GM10266 (cell line): Measurements from ENCODE around the gene ARNT2.
"Not testable (repeated sequence)": the region's sequence is repeated elsewhere in the genome, so short reads cannot be mapped to it uniquely, and the experiment has no call there.

Experiments
- DNase-seq: peaks from one replicate; pipeline ENCODE4 v3.0.0; 2012; ENCODE audit errors: extremely low spot score
- CTCF ChIP-seq: IDR thresholded peaks from 2 replicates; pipeline ENCODE4 v1.5.1; 2012; ENCODE audit warnings: mild to moderate bottlenecking, low read depth; ENCODE audit not compliant: control insufficient read depth, insufficient read depth; ENCODE audit errors: missing control alignments

Gene ARNT2

DNA sequence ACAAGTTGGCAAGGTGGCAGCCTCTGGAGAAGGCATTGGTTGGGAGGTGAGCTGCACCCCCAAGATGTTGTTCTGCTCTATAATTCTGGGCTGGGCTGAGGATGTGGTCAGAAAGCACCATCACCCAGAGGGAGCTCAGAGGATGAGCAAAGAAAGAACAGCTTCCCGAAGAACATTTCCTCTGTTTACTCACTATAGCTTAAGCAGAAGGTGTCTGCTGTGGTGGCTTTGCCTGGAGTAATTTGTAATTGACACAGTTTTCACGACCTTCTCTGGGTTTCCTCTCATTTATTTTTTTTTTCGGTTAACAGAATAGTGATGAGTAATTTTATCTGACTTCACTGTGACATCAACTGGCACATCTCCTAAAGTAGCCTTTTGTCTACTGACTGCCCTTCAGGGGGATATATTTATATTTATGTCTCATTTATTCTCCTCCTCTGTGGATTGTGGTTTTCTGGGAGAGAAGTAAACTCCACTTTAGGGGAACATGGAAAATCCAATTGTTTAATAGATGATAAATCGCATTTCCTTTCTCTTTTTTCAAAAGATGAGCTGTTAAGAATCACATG lies 241.4 kb downstream of the ARNT2 start:
- no peak for DNase-seq
- no peak for TF ChIP-seq CTCF

GRCh38 chr15:80647424-80647823 lies 243.2 kb downstream of the ARNT2 start:
- DNase-seq, result not testable (repeated sequence)
